IPS-NIHi7 (cell line): ENCODE results near the gene GFRA4.
A peak's percentile ranks its signal among the peaks of the same experiment; 100 is the strongest.

Experiments used
- DNase-seq: peaks from one replicate; pipeline ENCODE4 v3.0.0; 2012; ENCODE audit warnings: mixed read lengths; ENCODE audit errors: extremely low spot score

The GFRA4 gene

GRCh38 chr20:3653921-3654320, 9.3 kb downstream of the GFRA4 start:
- DNase-seq = no peak

- DNase-seq = no peak
Measured at GRCh38 chr20:3652676-3653596, 10.3 kb downstream of the GFRA4 start.

GRCh38 chr20:3652221-3652620, 11.0 kb downstream of the GFRA4 start:
- no peak for DNase-seq

GRCh38 chr20:3651204-3651962, 11.8 kb downstream of the GFRA4 start:
- DNase-seq = no peak

- no peak for DNase-seq
Measured at GRCh38 chr20:3648951-3649350, 14.2 kb downstream of the GFRA4 start.

- no peak for DNase-seq
Measured at GRCh38 chr20:3647473-3647872, 15.7 kb downstream of the GFRA4 start.

GRCh38 chr20:3646651-3647050, 16.5 kb downstream of the GFRA4 start:
- no peak for DNase-seq

GRCh38 chr20:3646067-3646440, 17.1 kb downstream of the GFRA4 start:
- DNase-seq = no peak

GRCh38 chr20:3645309-3646066, 17.7 kb downstream of the GFRA4 start:
- no peak for DNase-seq

GRCh38 chr20:3640259-3640658, 22.9 kb downstream of the GFRA4 start:
- no peak for DNase-seq

- no peak for DNase-seq
Measured at GRCh38 chr20:3635346-3635745, 27.9 kb downstream of the GFRA4 start.

- DNase-seq = no peak
Measured at GRCh38 chr20:3633913-3634478, 29.2 kb downstream of the GFRA4 start.

- no peak for DNase-seq
Measured at GRCh38 chr20:3632311-3633004, 30.7 kb downstream of the GFRA4 start.

- DNase-seq = no peak
Measured at GRCh38 chr20:3631534-3631933, 31.7 kb downstream of the GFRA4 start.

- DNase-seq = no peak
Measured at GRCh38 chr20:3630429-3630828, 32.8 kb downstream of the GFRA4 start.

GRCh38 chr20:3629893-3630292, 33.3 kb downstream of the GFRA4 start:
- no peak for DNase-seq

- no peak for DNase-seq
Measured at GRCh38 chr20:3628502-3629314, 34.5 kb downstream of the GFRA4 start.

GRCh38 chr20:3627476-3627875, 35.7 kb downstream of the GFRA4 start:
- no peak for DNase-seq

- no peak for DNase-seq
Measured at GRCh38 chr20:3622406-3622805, 40.8 kb downstream of the GFRA4 start.

GRCh38 chr20:3621111-3621510, 42.1 kb downstream of the GFRA4 start:
- DNase-seq = peak; percentile 54
